HK-2 (cell line): Measurements from ENCODE around the gene FBLN2.
"Not testable (repeated sequence)": the region's sequence is repeated elsewhere in the genome, so short reads cannot be mapped to it uniquely, and the experiment has no call there.

Experiments
- DNase-seq: peaks from one replicate; pipeline ENCODE4 v3.0.0-alpha.2; 2018; ENCODE audit not compliant: unreplicated experiment

Gene FBLN2

GRCh38 chr3:13513913-13514517 lies 34.9 kb upstream of the FBLN2 start:
- no peak for DNase-seq

- DNase-seq, result no peak
Observed at GRCh38 chr3:13514639-13515435, 34.1 kb upstream of the FBLN2 start.

GRCh38 chr3:13515786-13516759 lies 32.9 kb upstream of the FBLN2 start:
- no peak for DNase-seq

GRCh38 chr3:13516760-13517135 lies 32.2 kb upstream of the FBLN2 start:
- DNase-seq, result no peak

- no peak for DNase-seq
Observed at GRCh38 chr3:13517253-13517977, 31.5 kb upstream of the FBLN2 start.

GRCh38 chr3:13518516-13518953 lies 30.4 kb upstream of the FBLN2 start:
- DNase-seq, result no peak

- DNase-seq, result no peak
Observed at GRCh38 chr3:13519006-13519791, 29.7 kb upstream of the FBLN2 start.

GRCh38 chr3:13520326-13520880 lies 28.5 kb upstream of the FBLN2 start:
- no peak for DNase-seq

- no peak for DNase-seq
Observed at GRCh38 chr3:13521309-13521708, 27.6 kb upstream of the FBLN2 start.

- DNase-seq, result not testable (repeated sequence)
Observed at GRCh38 chr3:13521749-13522148, 27.2 kb upstream of the FBLN2 start.

GRCh38 chr3:13522236-13522635 lies 26.7 kb upstream of the FBLN2 start:
- DNase-seq, result no peak

GRCh38 chr3:13524979-13525669 lies 23.8 kb upstream of the FBLN2 start:
- DNase-seq, result no peak

GRCh38 chr3:13525827-13526625 lies 22.9 kb upstream of the FBLN2 start:
- DNase-seq, result no peak

- no peak for DNase-seq
Observed at GRCh38 chr3:13526626-13526949, 22.3 kb upstream of the FBLN2 start.

GRCh38 chr3:13528217-13528867 lies 20.6 kb upstream of the FBLN2 start:
- no peak for DNase-seq

- DNase-seq, result no peak
Observed at GRCh38 chr3:13529196-13530112, 19.5 kb upstream of the FBLN2 start.

- DNase-seq, result no peak
Observed at GRCh38 chr3:13530241-13531009, 18.5 kb upstream of the FBLN2 start.
